ENCODE data around the gene KBTBD12.

GRCh38 chr3:128009952-128010846 is 95.2 kb downstream of the KBTBD12 start:
- TF ChIP-seq CTCF (IDR thresholded peaks at IDR 0.05; ENCODE audit: low read depth, low read length, missing input control) (peak; percentile 14), TAF1 (conservative IDR thresholded peaks at IDR 0.05) (no peak), MAX (IDR thresholded peaks at IDR 0.05) (peak; percentile 75), REST (IDR thresholded peaks at IDR 0.05) (peak; percentile 80), ATF3 (IDR thresholded peaks at IDR 0.05) (peak; percentile 98), HNF4A (conservative IDR thresholded peaks at IDR 0.05) (peak; percentile 96 to 97), RAD21 (IDR thresholded peaks at IDR 0.05) (peak; percentile 56 to 65), FOXA2 (IDR thresholded peaks at IDR 0.05) (peak; percentile 53), YY1 (IDR thresholded peaks at IDR 0.05) (peak; percentile 82), RXRA (IDR thresholded peaks at IDR 0.05) (peak; percentile 90 to 98), SP1 (IDR thresholded peaks at IDR 0.05) (peak; percentile 89)

All from liver (tissue), 3 donors.